Endothelial cell (in vitro differentiated cells): ENCODE measurements around the gene ZFP64. TPM values are rescaled to one million over a fixed set of nuclear protein-coding genes. Genes with fewer than 3 reads are reported as not detected.
A peak's percentile ranks its signal among the peaks of the same experiment; 100 is the strongest.

Experiments used
- DNase-seq: peaks from one replicate; pipeline ENCODE4 v3.0.0; 2021; ENCODE audit warnings: low spot score
- H3K27ac Mint-ChIP-seq: one replicate; pipeline ENCODE4 v1.8.0; 2021; ENCODE audit warnings: mixed read lengths, inconsistent platforms; ENCODE audit not compliant: unreplicated experiment
- H3K27me3 Mint-ChIP-seq: one replicate; pipeline ENCODE4 v1.8.0; 2021; ENCODE audit warnings: mild to moderate bottlenecking, moderate library complexity, mixed read lengths, inconsistent platforms; ENCODE audit not compliant: unreplicated experiment
- H3K36me3 Mint-ChIP-seq: one replicate; pipeline ENCODE4 v1.8.0; 2021; ENCODE audit warnings: mild to moderate bottlenecking, low read depth, mixed read lengths, inconsistent platforms; ENCODE audit not compliant: unreplicated experiment
- H3K4me1 Mint-ChIP-seq: one replicate; pipeline ENCODE4 v1.8.0; 2021; ENCODE audit warnings: mild to moderate bottlenecking, mixed read lengths, inconsistent platforms; ENCODE audit not compliant: unreplicated experiment
- H3K4me3 Mint-ChIP-seq: one replicate; pipeline ENCODE4 v1.8.0; 2021; ENCODE audit warnings: mild to moderate bottlenecking, mixed read lengths, inconsistent platforms; ENCODE audit not compliant: unreplicated experiment
- H3K9me3 Mint-ChIP-seq: one replicate; pipeline ENCODE4 v1.8.0; 2021; ENCODE audit warnings: mixed read lengths, inconsistent platforms; ENCODE audit not compliant: unreplicated experiment
- long read RNA-seq: library from polyadenylated mRNA; unstranded; transcript quantifications from one replicate; pipeline ENCODE4 v2.0.0, GENCODE V29; 2020; ENCODE audit not compliant: unreplicated experiment
- total RNA-seq: library from RNA; stranded (reverse); fragmentation: NEBNext Ultra II Directional; extraction: Animal tissue kit (Norgen Biotek cat#: 25700); gene quantifications from one replicate; pipeline ENCODE4 v1.2.1, GENCODE V29; 2021; ENCODE audit not compliant: unreplicated experiment
- TF ChIP-seq, protein P1 (sequence below): fragments of 200-600 bp; sonication (generic); IDR thresholded peaks from one replicate; pipeline ENCODE4 v1.5.0; 2021; ENCODE audit warnings: antibody characterized with exemption; ENCODE audit not compliant: unreplicated experiment

The ZFP64 gene
- 26.3 TPM for total RNA-seq
- long read RNA-seq, transcript ZFP64-206 (5 exons, 2,234 nt): major isoform, 9 of 23 reads
- long read RNA-seq, partial matches to known transcripts: 1 of 23 reads
- long read RNA-seq, other reads (novel, unspliced or antisense): 4 of 23 reads

DNA sequence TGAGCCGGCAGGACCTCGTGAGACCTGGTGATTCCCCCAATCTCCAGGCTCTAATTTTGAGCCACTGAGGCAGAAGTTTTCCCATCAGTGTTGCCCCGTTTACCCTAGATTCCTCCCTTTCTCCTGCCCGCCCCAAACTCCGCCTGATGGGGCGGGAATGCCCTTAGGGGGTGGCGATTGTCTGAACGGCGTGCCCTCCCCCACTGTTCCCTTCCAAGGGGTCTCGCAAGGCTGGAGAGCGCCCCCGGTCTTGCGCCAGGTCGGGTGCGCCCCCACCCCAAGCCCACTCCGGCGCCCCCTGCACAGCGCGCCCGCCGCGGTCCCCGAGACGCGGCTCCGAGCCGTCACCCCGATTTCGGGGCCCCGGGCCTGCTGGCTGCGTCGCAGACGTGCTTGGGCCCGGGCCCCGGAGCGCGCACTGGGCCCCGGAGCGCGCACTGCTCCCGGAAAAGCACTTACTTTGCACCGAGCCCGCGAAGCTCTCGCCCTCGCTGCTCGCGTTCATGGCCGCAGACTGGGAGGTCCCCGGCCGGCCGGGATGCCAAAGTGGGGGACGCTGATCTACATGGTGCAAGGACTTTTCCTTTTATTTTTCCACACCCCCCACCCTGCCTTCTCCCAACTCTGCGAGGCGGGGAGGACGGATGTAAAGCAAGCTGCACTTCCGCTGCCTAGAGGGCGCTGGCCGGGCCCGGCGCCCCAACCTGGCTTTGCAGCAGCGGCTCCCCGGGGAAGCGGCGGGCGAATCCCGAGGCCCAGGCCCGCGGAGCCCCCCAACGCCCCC is at the start of gene ZFP64:
Gene ZFP64, minus strand, starts transcription at position 648 of the 784 bp plus-strand sequence. Its CDS starts 143 bp downstream, at position 505.
- Mint-ChIP-seq H3K36me3 (no peaks in the 10 kb centered on the region), H3K4me3 (peak within 1 kb of the TSS; percentile 97), H3K4me1 (peaks cover 7% of the 10 kb centered on the region), H3K27ac (peak within 1 kb of the TSS; percentile 74), H3K27me3 (peaks cover 2% of the 10 kb centered on the region), H3K9me3 (no peaks in the 10 kb centered on the region)
- DNase-seq: peak; percentile 63
- TF ChIP-seq, protein P1, sequence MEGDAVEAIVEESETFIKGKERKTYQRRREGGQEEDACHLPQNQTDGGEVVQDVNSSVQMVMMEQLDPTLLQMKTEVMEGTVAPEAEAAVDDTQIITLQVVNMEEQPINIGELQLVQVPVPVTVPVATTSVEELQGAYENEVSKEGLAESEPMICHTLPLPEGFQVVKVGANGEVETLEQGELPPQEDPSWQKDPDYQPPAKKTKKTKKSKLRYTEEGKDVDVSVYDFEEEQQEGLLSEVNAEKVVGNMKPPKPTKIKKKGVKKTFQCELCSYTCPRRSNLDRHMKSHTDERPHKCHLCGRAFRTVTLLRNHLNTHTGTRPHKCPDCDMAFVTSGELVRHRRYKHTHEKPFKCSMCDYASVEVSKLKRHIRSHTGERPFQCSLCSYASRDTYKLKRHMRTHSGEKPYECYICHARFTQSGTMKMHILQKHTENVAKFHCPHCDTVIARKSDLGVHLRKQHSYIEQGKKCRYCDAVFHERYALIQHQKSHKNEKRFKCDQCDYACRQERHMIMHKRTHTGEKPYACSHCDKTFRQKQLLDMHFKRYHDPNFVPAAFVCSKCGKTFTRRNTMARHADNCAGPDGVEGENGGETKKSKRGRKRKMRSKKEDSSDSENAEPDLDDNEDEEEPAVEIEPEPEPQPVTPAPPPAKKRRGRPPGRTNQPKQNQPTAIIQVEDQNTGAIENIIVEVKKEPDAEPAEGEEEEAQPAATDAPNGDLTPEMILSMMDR: peak; percentile 26

DNA sequence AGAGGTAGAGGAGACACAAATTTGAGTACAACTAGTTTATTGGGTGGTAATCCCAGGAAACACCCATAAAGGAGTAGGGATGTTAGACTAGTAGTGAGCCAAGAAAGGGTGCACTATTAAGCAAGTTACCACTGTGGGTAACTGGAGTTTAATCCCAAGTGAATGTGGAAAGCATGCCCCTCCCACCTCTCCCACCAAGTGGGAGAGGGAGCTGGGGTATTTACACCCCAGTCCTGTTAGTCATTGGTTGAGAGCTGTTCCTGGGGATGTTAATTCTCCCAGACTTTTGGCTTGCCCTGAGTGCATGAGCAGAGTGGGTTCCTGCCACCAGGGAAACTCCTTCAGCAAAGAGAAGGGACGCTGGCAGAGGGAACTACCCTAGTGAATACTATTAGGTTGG is 49.2 kb upstream of the ZFP64 start:
- TF ChIP-seq, protein P1: no peak
- no peak overlapping the region for H3K27ac Mint-ChIP-seq
- no peaks in the 10 kb centered on the region for H3K9me3 Mint-ChIP-seq
- H3K36me3 Mint-ChIP-seq: no peaks in the 10 kb centered on the region
- no peak for DNase-seq
- H3K4me3 Mint-ChIP-seq: no peak overlapping the region
- no peaks in the 10 kb centered on the region for H3K27me3 Mint-ChIP-seq
- H3K4me1 Mint-ChIP-seq: no peaks in the 10 kb centered on the region

DNA sequence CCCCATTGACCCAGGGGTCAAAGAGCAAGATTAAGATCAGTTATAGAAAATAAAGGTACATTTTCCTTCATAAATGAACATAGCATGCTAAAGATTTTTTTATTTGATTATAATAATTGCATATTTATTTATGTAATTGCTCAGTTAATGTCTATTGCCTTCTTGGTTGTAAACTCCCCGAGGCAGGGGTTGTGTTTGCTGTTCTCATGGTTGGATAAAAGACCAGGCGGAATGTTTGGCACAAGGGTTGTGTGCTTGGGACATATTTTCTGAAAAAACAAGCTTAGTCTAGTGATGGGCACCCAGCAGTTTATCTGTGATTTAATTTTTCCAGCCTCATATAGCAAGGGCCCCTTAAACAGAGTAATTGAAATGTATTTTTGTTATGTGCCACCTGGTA is 47.5 kb upstream of the ZFP64 start:
- no peak overlapping the region for H3K4me3 Mint-ChIP-seq
- H3K9me3 Mint-ChIP-seq: no peaks in the 10 kb centered on the region
- no peaks in the 10 kb centered on the region for H3K27me3 Mint-ChIP-seq
- TF ChIP-seq, protein P1: no peak
- H3K4me1 Mint-ChIP-seq: no peaks in the 10 kb centered on the region
- DNase-seq: no peak
- no peaks in the 10 kb centered on the region for H3K36me3 Mint-ChIP-seq
- no peak overlapping the region for H3K27ac Mint-ChIP-seq

DNA sequence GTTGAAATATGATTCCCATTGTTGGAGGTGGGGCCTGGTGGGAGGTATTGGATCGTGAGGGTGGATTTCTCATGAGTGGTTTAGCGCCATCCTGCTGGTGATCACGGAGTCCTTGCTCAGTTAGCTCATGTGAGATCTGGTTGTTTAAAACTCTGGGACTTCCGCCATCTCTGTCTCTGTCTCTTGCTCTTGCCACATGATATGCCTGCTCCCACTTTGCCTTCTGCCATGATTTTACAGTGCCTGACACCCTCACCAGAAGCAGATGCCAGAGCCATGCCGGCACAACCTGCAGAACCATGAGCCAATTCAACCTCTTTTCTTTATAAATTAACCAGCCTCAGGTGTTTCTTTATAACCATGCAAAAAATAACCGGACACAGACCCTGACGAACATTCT is 44.7 kb upstream of the ZFP64 start:
- H3K9me3 Mint-ChIP-seq: no peaks in the 10 kb centered on the region
- H3K27ac Mint-ChIP-seq: no peak overlapping the region
- no peak overlapping the region for H3K4me3 Mint-ChIP-seq
- DNase-seq: no peak
- TF ChIP-seq, protein P1: no peak
- no peaks in the 10 kb centered on the region for H3K36me3 Mint-ChIP-seq
- H3K27me3 Mint-ChIP-seq: no peaks in the 10 kb centered on the region
- peaks cover 2% of the 10 kb centered on the region for H3K4me1 Mint-ChIP-seq

DNA sequence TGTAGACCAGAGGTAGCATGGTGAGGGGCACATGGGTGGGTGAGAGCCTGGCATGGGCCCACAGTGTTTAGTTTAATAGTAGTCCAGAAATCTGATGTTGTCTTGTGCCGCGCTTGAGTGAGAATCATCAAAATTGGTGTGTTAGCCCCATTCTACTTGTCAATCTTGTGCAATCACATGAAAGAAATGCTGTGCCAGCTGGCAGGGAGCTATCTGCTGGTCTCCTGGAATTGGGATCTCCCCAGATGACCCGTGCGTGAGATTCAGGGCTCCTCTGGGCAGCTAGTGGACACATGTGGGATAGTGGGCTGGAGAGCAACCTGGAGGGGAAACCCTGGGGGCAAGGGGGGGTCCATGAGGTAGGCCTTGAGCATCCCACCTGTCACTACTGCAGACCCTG is 43.5 kb upstream of the ZFP64 start:
- H3K4me3 Mint-ChIP-seq: no peak overlapping the region
- no peak overlapping the region for H3K27ac Mint-ChIP-seq
- peaks cover 2% of the 10 kb centered on the region for H3K4me1 Mint-ChIP-seq
- H3K36me3 Mint-ChIP-seq: no peaks in the 10 kb centered on the region
- no peaks in the 10 kb centered on the region for H3K27me3 Mint-ChIP-seq
- no peaks in the 10 kb centered on the region for H3K9me3 Mint-ChIP-seq
- DNase-seq: no peak
- TF ChIP-seq, protein P1: no peak
